DND-41 (cell line): ENCODE measurements around the gene RNU1-1.

Experiments
- CTCF ChIP-seq: IDR thresholded peaks from 2 replicates; pipeline ENCODE4 v1.5.1; 2012; ENCODE audit warnings: borderline replicate concordance, low read length, moderate library complexity, mild to moderate bottlenecking; ENCODE audit not compliant: poor library complexity, severe bottlenecking; ENCODE audit errors: extremely low read depth
- EZH2 ChIP-seq: IDR thresholded peaks from 3 replicates; pipeline ENCODE4 v1.6.1; 2012; ENCODE audit warnings: borderline replicate concordance, low read depth, mild to moderate bottlenecking, moderate library complexity, low read length, inconsistent platforms; ENCODE audit not compliant: severe bottlenecking

DNA sequence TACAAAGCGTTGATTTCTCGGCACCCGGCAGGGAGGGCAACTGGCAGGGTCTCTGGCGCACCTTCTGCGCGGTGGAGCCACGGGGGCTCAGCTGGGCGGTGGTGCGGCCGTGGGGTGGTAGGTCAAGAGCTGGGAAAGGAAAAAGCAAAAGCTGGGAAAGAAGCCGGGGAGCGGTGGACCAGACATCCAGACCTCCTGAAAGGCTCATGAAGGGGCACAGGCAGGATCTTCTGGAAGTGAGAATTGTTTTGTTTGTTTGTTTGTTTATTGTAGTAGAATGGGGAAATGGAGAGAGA lies 7.2 kb upstream of the RNU1-1 start:
- TF ChIP-seq CTCF (no peak), EZH2 (no peak)
